ENCODE results near the gene ALDH1A3.
A peak's percentile ranks its signal among the peaks of the same experiment; 100 is the strongest.

ALDH1A3 gene

GRCh38 chr15:100900136-100900794 lies 20.6 kb downstream of the ALDH1A3 start:
- DNase-seq = no peak
- H3K27me3 Mint-ChIP-seq = peaks cover 32% of the 10 kb centered on the region
- no peaks in the 10 kb centered on the region for H3K9me3 Mint-ChIP-seq
- H3K4me3 Mint-ChIP-seq = no peak overlapping the region
- H3K27ac Mint-ChIP-seq = no peak overlapping the region
- no peaks in the 10 kb centered on the region for H3K36me3 Mint-ChIP-seq (ENCODE audit: low read depth)
- no peaks in the 10 kb centered on the region for H3K4me1 Mint-ChIP-seq (ENCODE audit: low read depth)

GRCh38 chr15:100900795-100901169 lies 21.2 kb downstream of the ALDH1A3 start:
- H3K9me3 Mint-ChIP-seq = no peaks in the 10 kb centered on the region
- no peaks in the 10 kb centered on the region for H3K4me1 Mint-ChIP-seq (ENCODE audit: low read depth)
- H3K27ac Mint-ChIP-seq = no peak overlapping the region

GRCh38 chr15:100901296-100901695 lies 21.7 kb downstream of the ALDH1A3 start:
- H3K4me1 Mint-ChIP-seq (ENCODE audit: low read depth) = no peaks in the 10 kb centered on the region
- H3K36me3 Mint-ChIP-seq (ENCODE audit: low read depth) = no peaks in the 10 kb centered on the region
- H3K27me3 Mint-ChIP-seq = peaks cover 23% of the 10 kb centered on the region
- DNase-seq = no peak
- H3K27ac Mint-ChIP-seq = no peak overlapping the region
- no peak overlapping the region for H3K4me3 Mint-ChIP-seq
- no peaks in the 10 kb centered on the region for H3K9me3 Mint-ChIP-seq

More at GRCh38 chr15:100900795-100901169, 21.2 kb downstream of the ALDH1A3 start:
- H3K4me3 Mint-ChIP-seq = no peak overlapping the region
- no peaks in the 10 kb centered on the region for H3K36me3 Mint-ChIP-seq (ENCODE audit: low read depth)
- H3K27me3 Mint-ChIP-seq = peaks cover 28% of the 10 kb centered on the region
- no peak for DNase-seq

GRCh38 chr15:100901702-100902435 lies 22.2 kb downstream of the ALDH1A3 start:
- no peaks in the 10 kb centered on the region for H3K9me3 Mint-ChIP-seq
- H3K36me3 Mint-ChIP-seq (ENCODE audit: low read depth) = no peaks in the 10 kb centered on the region
- H3K27ac Mint-ChIP-seq = no peak overlapping the region
- peaks cover 21% of the 10 kb centered on the region for H3K27me3 Mint-ChIP-seq
- H3K4me1 Mint-ChIP-seq (ENCODE audit: low read depth) = no peaks in the 10 kb centered on the region
- no peak overlapping the region for H3K4me3 Mint-ChIP-seq
- DNase-seq = no peak

GRCh38 chr15:100902436-100903167 lies 23.0 kb downstream of the ALDH1A3 start:
- no peak overlapping the region for H3K4me3 Mint-ChIP-seq
- H3K27ac Mint-ChIP-seq = no peak overlapping the region
- H3K36me3 Mint-ChIP-seq (ENCODE audit: low read depth) = no peaks in the 10 kb centered on the region
- H3K27me3 Mint-ChIP-seq = peaks cover 21% of the 10 kb centered on the region
- no peaks in the 10 kb centered on the region for H3K4me1 Mint-ChIP-seq (ENCODE audit: low read depth)
- H3K9me3 Mint-ChIP-seq = no peaks in the 10 kb centered on the region
- DNase-seq = no peak

GRCh38 chr15:100903168-100903554 lies 23.5 kb downstream of the ALDH1A3 start:
- H3K4me1 Mint-ChIP-seq (ENCODE audit: low read depth) = no peaks in the 10 kb centered on the region
- no peaks in the 10 kb centered on the region for H3K9me3 Mint-ChIP-seq
- no peak overlapping the region for H3K27ac Mint-ChIP-seq
- no peak overlapping the region for H3K4me3 Mint-ChIP-seq
- DNase-seq = no peak
- no peaks in the 10 kb centered on the region for H3K36me3 Mint-ChIP-seq (ENCODE audit: low read depth)
- peaks cover 21% of the 10 kb centered on the region for H3K27me3 Mint-ChIP-seq

- no peak overlapping the region for H3K27ac Mint-ChIP-seq
- H3K4me3 Mint-ChIP-seq = no peak overlapping the region
- H3K9me3 Mint-ChIP-seq = no peaks in the 10 kb centered on the region
- H3K27me3 Mint-ChIP-seq = peaks cover 13% of the 10 kb centered on the region
- no peak for DNase-seq
- no peaks in the 10 kb centered on the region for H3K36me3 Mint-ChIP-seq (ENCODE audit: low read depth)
- H3K4me1 Mint-ChIP-seq (ENCODE audit: low read depth) = no peaks in the 10 kb centered on the region
Measured at GRCh38 chr15:100905850-100906249, 26.2 kb downstream of the ALDH1A3 start.

GRCh38 chr15:100908466-100908865 lies 28.8 kb downstream of the ALDH1A3 start:
- no peak for DNase-seq
- H3K27ac Mint-ChIP-seq = no peak overlapping the region
- no peak overlapping the region for H3K4me3 Mint-ChIP-seq
- H3K36me3 Mint-ChIP-seq (ENCODE audit: low read depth) = no peaks in the 10 kb centered on the region
- H3K4me1 Mint-ChIP-seq (ENCODE audit: low read depth) = no peaks in the 10 kb centered on the region
- peaks cover 31% of the 10 kb centered on the region for H3K27me3 Mint-ChIP-seq
- no peaks in the 10 kb centered on the region for H3K9me3 Mint-ChIP-seq

GRCh38 chr15:100909565-100909964 lies 29.9 kb downstream of the ALDH1A3 start:
- no peaks in the 10 kb centered on the region for H3K9me3 Mint-ChIP-seq
- H3K27ac Mint-ChIP-seq = no peak overlapping the region
- peaks cover 42% of the 10 kb centered on the region for H3K27me3 Mint-ChIP-seq
- H3K36me3 Mint-ChIP-seq (ENCODE audit: low read depth) = no peaks in the 10 kb centered on the region
- no peaks in the 10 kb centered on the region for H3K4me1 Mint-ChIP-seq (ENCODE audit: low read depth)
- H3K4me3 Mint-ChIP-seq = no peak overlapping the region
- no peak for DNase-seq

- H3K4me3 Mint-ChIP-seq = no peak overlapping the region
- H3K4me1 Mint-ChIP-seq (ENCODE audit: low read depth) = no peaks in the 10 kb centered on the region
- peaks cover 49% of the 10 kb centered on the region for H3K27me3 Mint-ChIP-seq
- no peaks in the 10 kb centered on the region for H3K36me3 Mint-ChIP-seq (ENCODE audit: low read depth)
- no peak overlapping the region for H3K27ac Mint-ChIP-seq
- DNase-seq = no peak
- H3K9me3 Mint-ChIP-seq = no peaks in the 10 kb centered on the region
Measured at GRCh38 chr15:100909989-100910955, 30.6 kb downstream of the ALDH1A3 start.

- Mint-ChIP-seq H3K27me3 (peaks cover 55% of the 10 kb centered on the region), H3K9me3 (no peaks in the 10 kb centered on the region), H3K36me3 (ENCODE audit: low read depth) (no peaks in the 10 kb centered on the region), H3K27ac (no peak overlapping the region), H3K4me1 (ENCODE audit: low read depth) (no peaks in the 10 kb centered on the region), H3K4me3 (no peak overlapping the region)
- no peak for DNase-seq
Measured at GRCh38 chr15:100911086-100911485, 31.5 kb downstream of the ALDH1A3 start.

GRCh38 chr15:100913961-100914360 lies 34.3 kb downstream of the ALDH1A3 start:
- Mint-ChIP-seq H3K27me3 (peaks cover 71% of the 10 kb centered on the region), H3K9me3 (no peaks in the 10 kb centered on the region), H3K4me3 (no peak overlapping the region), H3K27ac (no peak overlapping the region), H3K36me3 (ENCODE audit: low read depth) (no peaks in the 10 kb centered on the region), H3K4me1 (ENCODE audit: low read depth) (peaks cover 9% of the 10 kb centered on the region)
- no peak for DNase-seq

- no peaks in the 10 kb centered on the region for H3K9me3 Mint-ChIP-seq
- H3K4me1 Mint-ChIP-seq (ENCODE audit: low read depth) = peaks cover 10% of the 10 kb centered on the region
- no peak overlapping the region for H3K27ac Mint-ChIP-seq
- no peak overlapping the region for H3K4me3 Mint-ChIP-seq
- peaks cover 72% of the 10 kb centered on the region for H3K27me3 Mint-ChIP-seq
- DNase-seq = no peak
- H3K36me3 Mint-ChIP-seq (ENCODE audit: low read depth) = no peaks in the 10 kb centered on the region
Measured at GRCh38 chr15:100914876-100915275, 35.2 kb downstream of the ALDH1A3 start.

GRCh38 chr15:100918034-100918689 lies 38.5 kb downstream of the ALDH1A3 start:
- H3K27me3 Mint-ChIP-seq = peaks cover 87% of the 10 kb centered on the region
- no peak overlapping the region for H3K27ac Mint-ChIP-seq
- H3K4me1 Mint-ChIP-seq (ENCODE audit: low read depth) = peaks cover 21% of the 10 kb centered on the region
- peak; percentile 83 for DNase-seq
- H3K36me3 Mint-ChIP-seq (ENCODE audit: low read depth) = no peaks in the 10 kb centered on the region
- no peaks in the 10 kb centered on the region for H3K9me3 Mint-ChIP-seq
- H3K4me3 Mint-ChIP-seq = peak overlapping the region; percentile 70
